Measurements from ENCODE around the gene CHSY1. TPM values are rescaled to one million over a fixed set of nuclear protein-coding genes. Genes with fewer than 3 reads are reported as not detected.

The CHSY1 gene
- total and polyA plus RNA-seq, 9 donors, result 23.0 to 69.9 (median 33.0) TPM

DNA sequence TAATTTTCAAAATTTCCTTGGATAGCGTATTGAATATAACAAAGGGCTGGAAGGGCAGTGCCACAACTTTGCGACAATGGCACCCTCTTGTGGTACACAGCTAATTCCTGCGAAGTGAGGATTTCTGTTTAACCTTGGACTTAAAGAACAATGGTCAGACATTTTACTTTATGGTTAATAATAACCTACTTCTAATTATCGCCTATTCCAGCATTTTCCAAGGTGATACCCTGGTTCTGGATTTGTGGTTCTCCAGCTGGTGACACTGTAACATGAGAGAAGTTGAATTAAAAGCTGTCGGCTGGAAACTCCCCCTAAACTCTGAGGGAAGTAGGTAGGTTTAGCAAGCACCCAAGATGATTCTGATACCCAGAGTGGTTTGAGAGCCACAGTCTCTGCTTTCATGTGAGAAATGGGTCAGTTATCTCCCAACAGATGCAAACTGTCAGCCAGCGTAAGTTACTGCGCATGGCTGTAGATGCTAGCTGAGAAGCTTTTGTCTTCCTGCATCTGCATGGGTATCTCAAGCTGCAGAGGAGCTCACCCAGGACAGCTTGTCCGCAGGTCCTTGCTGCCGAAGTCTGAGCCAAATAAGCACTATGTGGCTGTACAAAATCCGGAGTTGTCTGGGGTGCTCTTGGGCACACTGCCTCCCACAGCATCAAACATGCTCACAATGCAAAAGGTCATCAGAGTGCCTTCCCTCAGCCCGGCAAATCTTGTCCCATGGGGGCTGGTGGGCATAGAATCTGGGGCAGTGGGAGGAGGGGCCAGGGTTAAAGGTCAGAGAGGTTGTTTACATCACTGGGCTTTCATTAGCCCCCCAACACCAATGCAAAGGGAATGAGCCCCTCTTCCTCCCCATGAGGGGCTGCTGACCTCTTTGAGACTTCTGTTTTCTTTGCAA is 6.6 kb upstream of the CHSY1 start:
- intact Hi-C loops (cut with DNase I), result loop anchor here in 3 of 4 donors (2.0 to 10.0 kb wide), 5 partner anchors 134 to 341 kb away; partner anchors contain the start of gene LRRK1 (in 2 of the 3)
- H3K36me3 ChIP-seq, result no peaks in the 10 kb centered on the region
- no peak for TF ChIP-seq EP300 (IDR thresholded peaks at IDR 0.05)
- TF ChIP-seq, protein P1, sequence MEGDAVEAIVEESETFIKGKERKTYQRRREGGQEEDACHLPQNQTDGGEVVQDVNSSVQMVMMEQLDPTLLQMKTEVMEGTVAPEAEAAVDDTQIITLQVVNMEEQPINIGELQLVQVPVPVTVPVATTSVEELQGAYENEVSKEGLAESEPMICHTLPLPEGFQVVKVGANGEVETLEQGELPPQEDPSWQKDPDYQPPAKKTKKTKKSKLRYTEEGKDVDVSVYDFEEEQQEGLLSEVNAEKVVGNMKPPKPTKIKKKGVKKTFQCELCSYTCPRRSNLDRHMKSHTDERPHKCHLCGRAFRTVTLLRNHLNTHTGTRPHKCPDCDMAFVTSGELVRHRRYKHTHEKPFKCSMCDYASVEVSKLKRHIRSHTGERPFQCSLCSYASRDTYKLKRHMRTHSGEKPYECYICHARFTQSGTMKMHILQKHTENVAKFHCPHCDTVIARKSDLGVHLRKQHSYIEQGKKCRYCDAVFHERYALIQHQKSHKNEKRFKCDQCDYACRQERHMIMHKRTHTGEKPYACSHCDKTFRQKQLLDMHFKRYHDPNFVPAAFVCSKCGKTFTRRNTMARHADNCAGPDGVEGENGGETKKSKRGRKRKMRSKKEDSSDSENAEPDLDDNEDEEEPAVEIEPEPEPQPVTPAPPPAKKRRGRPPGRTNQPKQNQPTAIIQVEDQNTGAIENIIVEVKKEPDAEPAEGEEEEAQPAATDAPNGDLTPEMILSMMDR (IDR thresholded peaks at IDR 0.05), result peak; percentile 69 to 93 (median 92)
- H3K4me1 ChIP-seq (ENCODE audit: insufficient read depth), result peaks cover 5% of the 10 kb centered on the region
- no peaks in the 10 kb centered on the region for H3K9me3 ChIP-seq
- H3K27me3 ChIP-seq, result no peaks in the 10 kb centered on the region
- no peak overlapping the region for H3K4me3 ChIP-seq
- 15 to 19% (median 16%) methylated on average over 11 of the region's 11 CpGs for WGBS, 3 donors
- H3K27ac ChIP-seq, result no peak overlapping the region
- peak; percentile 53 to 79 (median 61) for DNase-seq

GRCh38 chr15:101256757-101257156 is 4.9 kb upstream of the CHSY1 start:
- Histone ChIP-seq H3K36me3 (no peaks in the 10 kb centered on the region), H3K4me3 (no peak overlapping the region), H3K4me1 (ENCODE audit: insufficient read depth) (peaks cover 5% of the 10 kb centered on the region), H3K9me3 (no peaks in the 10 kb centered on the region), H3K27me3 (no peaks in the 10 kb centered on the region), H3K27ac (no peak overlapping the region)
- intact Hi-C loops (cut with DNase I), result loop anchor here (1.0 to 10.0 kb wide), 5 partner anchors 132 to 339 kb away; partner anchors contain the start of gene LRRK1 (in 2 of the 4)
- WGBS, 3 donors, result 88 to 91% (median 90%) methylated on average over 6 of the region's 6 CpGs
- TF ChIP-seq EP300 (IDR thresholded peaks at IDR 0.05), result no peak
- no peak for TF ChIP-seq POLR2A (IDR thresholded peaks at IDR 0.05)
- TF ChIP-seq, protein P1 (IDR thresholded peaks at IDR 0.05), result no peak
- DNase-seq, result no peak

DNA sequence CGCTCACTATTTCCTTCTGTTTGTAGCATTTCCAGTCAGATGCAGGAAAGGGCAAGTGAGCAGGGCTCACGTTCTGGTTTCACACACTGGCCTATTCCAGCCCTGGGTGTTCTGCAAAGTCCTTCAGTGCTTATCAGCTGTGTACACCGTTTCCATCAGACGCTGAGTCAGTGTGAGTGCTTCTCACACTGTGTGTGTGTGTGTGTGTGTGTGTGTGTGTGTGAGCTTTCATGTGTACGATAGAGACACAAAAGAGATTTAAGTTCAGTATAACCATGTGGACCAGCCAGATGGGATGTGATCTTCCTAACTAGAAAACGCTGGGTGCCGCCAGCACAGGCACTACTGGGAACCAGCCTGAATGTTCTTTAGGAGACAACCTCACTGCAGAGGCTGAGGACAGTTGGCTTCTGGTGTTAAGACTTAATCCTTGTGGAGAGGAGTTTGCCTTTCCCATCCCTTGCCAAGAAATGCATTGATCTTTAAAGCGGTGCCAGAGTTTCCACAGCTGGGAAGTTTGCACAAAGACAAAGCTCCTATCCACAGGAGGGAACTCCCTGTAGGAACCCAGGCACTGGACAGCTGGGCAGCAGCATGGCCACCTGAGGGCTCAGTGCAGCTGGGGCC is 3.9 kb upstream of the CHSY1 start:
- H3K27ac ChIP-seq, result no peak overlapping the region
- H3K9me3 ChIP-seq, result no peaks in the 10 kb centered on the region
- WGBS, 3 donors, result 12 to 26% (median 22%) methylated on average over 8 of the region's 8 CpGs
- no peak overlapping the region for H3K4me3 ChIP-seq
- intact Hi-C loops (cut with DNase I), result loop anchor here (1.0 to 10.0 kb wide), 7 partner anchors 131 to 338 kb away; partner anchors contain the start of gene LRRK1 (in 2 of the 4)
- TF ChIP-seq POLR2A (IDR thresholded peaks at IDR 0.05) (no peak), EP300 (IDR thresholded peaks at IDR 0.05) (no peak)
- TF ChIP-seq, protein P1 (IDR thresholded peaks at IDR 0.05), result no peak
- no peaks in the 10 kb centered on the region for H3K27me3 ChIP-seq
- peak in 2 of 5 donors; percentile 43 to 58 for DNase-seq
- H3K36me3 ChIP-seq, result no peaks in the 10 kb centered on the region
- peaks cover 5% of the 10 kb centered on the region for H3K4me1 ChIP-seq (ENCODE audit: insufficient read depth)

DNA sequence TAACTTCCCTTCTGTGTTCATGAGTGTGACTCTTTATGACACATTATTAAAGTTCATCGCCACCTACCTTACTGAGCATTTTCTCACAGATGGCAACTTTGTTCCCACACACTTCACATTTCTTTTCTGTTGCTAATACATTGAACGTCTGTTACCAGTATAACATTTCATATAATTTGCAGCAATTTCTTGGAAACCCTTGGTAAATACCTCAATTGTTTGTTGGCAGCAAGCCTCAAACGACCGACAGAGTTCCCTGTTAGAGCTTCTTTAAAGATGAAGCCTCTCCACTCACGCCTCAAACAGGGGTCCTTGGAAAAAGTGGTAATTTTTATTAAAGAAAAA is 3.2 kb upstream of the CHSY1 start:
- no peak for DNase-seq
- no peaks in the 10 kb centered on the region for H3K36me3 ChIP-seq
- H3K9me3 ChIP-seq, result no peaks in the 10 kb centered on the region
- H3K27ac ChIP-seq, result no peak overlapping the region
- H3K4me1 ChIP-seq (ENCODE audit: insufficient read depth), result peaks cover 5% of the 10 kb centered on the region
- 39 to 57% (median 54%) methylated on average over 5 of the region's 5 CpGs for WGBS, 3 donors
- TF ChIP-seq, protein P1 (IDR thresholded peaks at IDR 0.05), result no peak
- TF ChIP-seq POLR2A (IDR thresholded peaks at IDR 0.05), result no peak
- TF ChIP-seq EP300 (IDR thresholded peaks at IDR 0.05), result no peak
- intact Hi-C loops (cut with DNase I), result loop anchor here (2.0 to 10.0 kb wide), 6 partner anchors 130 to 338 kb away; partner anchors contain the start of gene LRRK1 (in 2 of the 4)
- no peak overlapping the region for H3K4me3 ChIP-seq
- no peaks in the 10 kb centered on the region for H3K27me3 ChIP-seq
